H1 (cell line): Measurements from ENCODE around the gene PDZD11. TPM values are rescaled to one million over a fixed set of nuclear protein-coding genes. Genes with fewer than 3 reads are reported as not detected.

Source experiments
- CREB1 ChIP-seq: IDR thresholded peaks from 2 replicates; pipeline ENCODE4 v1.6.1; 2012; ENCODE audit warnings: inconsistent platforms
- PHF8 ChIP-seq: fragments of 200-600 bp; sonication (generic); conservative IDR thresholded peaks from 2 replicates; pipeline ENCODE4 v1.7.1; 2012; ENCODE audit warnings: low read depth, mild to moderate bottlenecking, inconsistent platforms, low read length, moderate library complexity
- YY1 ChIP-seq: IDR thresholded peaks from 2 replicates; pipeline ENCODE4 v1.6.1; 2011; ENCODE audit warnings: low read depth, mild to moderate bottlenecking, low read length
- polyA plus RNA-seq, 7 experiments: library from polyadenylated mRNA; depleted of rRNA in 3 of 7; stranded (reverse) in 5 of 7; unstranded in 2 of 7; fragments of >200 nt in 5 of 7; fragments of 200-250 nt in 2 of 7; gene quantifications; 1 replicate in 5 of 7; 2 replicates in 1 of 7; 4 replicates in 1 of 7; pipeline versions ENCODE4 v1.2.1 to v1.2.3, GENCODE V29; 2011 to 2013; ENCODE audit warnings: missing spikeins in 2 of 7, mixed read lengths in 2 of 7
- total RNA-seq: library from RNA; stranded (reverse); fragmentation: NEBNext Ultra II Directional; extraction: Animal tissue kit (Norgen Biotek cat#: 25700); gene quantifications from 2 replicates; pipeline ENCODE4 v1.2.1, GENCODE V29; 2021

The PDZD11 gene
- total and polyA plus RNA-seq, 2 of the 8 experiments (the other 6 are each of a cell fraction or from before 2014, with no cell fraction given) = 31.5 to 55.9 TPM

GRCh38 chrX:70260104-70260503 lies 29.6 kb downstream of the PDZD11 start, which contains the start of gene P2RY4 (continued):
- no peak for TF ChIP-seq PHF8
- TF ChIP-seq CREB1 = no peak
- TF ChIP-seq YY1 = no peak
